GM23248 (cell line): ENCODE measurements around the gene CTAG1B. TPM values are rescaled to one million over a fixed set of nuclear protein-coding genes. Genes with fewer than 3 reads are reported as not detected.
"Not testable (repeated sequence)": the region's sequence is repeated elsewhere in the genome, so short reads cannot be mapped to it uniquely, and the experiment has no call there.

Source experiments
- DNase-seq: peaks from one replicate; pipeline ENCODE4 v3.0.0-alpha.2; 2015
- H2AFZ ChIP-seq: fragments of 200-600 bp; sonication (generic); 2 replicates; pipeline ENCODE4 v1.6.1; 2016; ENCODE audit warnings: antibody characterized with exemption
- H3F3A ChIP-seq: fragments of 200-600 bp; sonication (generic); 2 replicates; pipeline ENCODE4 v1.6.1; 2016; ENCODE audit warnings: mild to moderate bottlenecking, antibody characterized with exemption, mixed run types; ENCODE audit not compliant: insufficient read depth
- H3K27ac ChIP-seq: fragments of 200-600 bp; sonication (generic); 2 replicates; pipeline ENCODE4 v1.5.1; 2016; ENCODE audit warnings: mild to moderate bottlenecking
- H3K27me3 ChIP-seq: fragments of 200-600 bp; sonication (generic); replicated peaks from 2 replicates; pipeline ENCODE4 v1.6.1; 2016; ENCODE audit warnings: mild to moderate bottlenecking; ENCODE audit not compliant: insufficient read depth
- H3K36me3 ChIP-seq: fragments of 200-600 bp; sonication (generic); 2 replicates; pipeline ENCODE4 v1.6.1; 2016; ENCODE audit warnings: low read depth, mild to moderate bottlenecking
- H3K4me1 ChIP-seq: fragments of 200-600 bp; sonication (generic); 2 replicates; pipeline ENCODE4 v1.6.1; 2016; ENCODE audit warnings: mild to moderate bottlenecking; ENCODE audit not compliant: insufficient read depth
- H3K4me2 ChIP-seq: fragments of 200-600 bp; sonication (generic); one replicate; pipeline ENCODE4 v1.6.1; 2016; ENCODE audit warnings: mild to moderate bottlenecking; ENCODE audit not compliant: unreplicated experiment
- H3K4me3 ChIP-seq: fragments of 200-600 bp; sonication (generic); 2 replicates; pipeline ENCODE4 v1.5.1; 2016; ENCODE audit warnings: mild to moderate bottlenecking
- H3K79me2 ChIP-seq: fragments of 200-600 bp; sonication (generic); 2 replicates; pipeline ENCODE4 v1.6.1; 2016; ENCODE audit warnings: mild to moderate bottlenecking; ENCODE audit not compliant: insufficient read depth
- H3K9ac ChIP-seq: fragments of 200-600 bp; sonication (generic); 2 replicates; pipeline ENCODE4 v1.6.1; 2016; ENCODE audit warnings: mild to moderate bottlenecking
- H3K9me2 ChIP-seq: fragments of 200-600 bp; sonication (generic); 2 replicates; pipeline ENCODE4 v1.6.1; 2016; ENCODE audit warnings: mixed run types, mild to moderate bottlenecking, moderate library complexity; ENCODE audit not compliant: insufficient read depth
- H3K9me3 ChIP-seq: fragments of 200-600 bp; sonication (generic); one replicate; pipeline ENCODE4 v1.6.1; 2017; ENCODE audit warnings: low read depth
- H4K20me1 ChIP-seq: fragments of 200-600 bp; sonication (generic); 2 replicates; pipeline ENCODE4 v1.6.0; 2016; ENCODE audit not compliant: insufficient read depth
- WGBS, 2 experiments: methylation state at CpG; one replicate each; pipeline ENCODE4 v1.1.6; 2015 to 2017; ENCODE audit warnings: low lambda C conversion rate in 2 of 2, low coverage in 1 of 2; ENCODE audit errors: missing lambda C conversion rate in 2 of 2; 5-methylcytosine and 5-hydroxymethylcytosine counted together
- in situ Hi-C: fragments of 300-500 bp; cut with MboI; formaldehyde crosslinking; loops from 2 replicates; pipeline ENCODE4 v1.15.0; 2020
- polyA plus RNA-seq: library from polyadenylated mRNA; unstranded; fragments of >200 nt; fragmentation: Nextera tagmentation; extraction: Ambion mirVana; gene quantifications from 2 replicates; pipeline ENCODE4 v1.2.1, GENCODE V29; 2016
- small RNA-seq: library from RNA; depleted of rRNA; stranded (forward); fragments of <200 nt; gene quantifications from one replicate; pipeline ENCODE3, GENCODE V24; 2014; ENCODE audit warnings: low read depth, low replicate concordance
- total RNA-seq: library from RNA; depleted of rRNA; stranded (reverse); fragments of >200 nt; shearing (Covaris generic); gene quantifications from 2 replicates; pipeline ENCODE4 v1.2.3, GENCODE V29; 2014; rRNA removed

Gene CTAG1B
- total and polyA plus RNA-seq, 2 experiments from 2014 or later, result not detected

DNA sequence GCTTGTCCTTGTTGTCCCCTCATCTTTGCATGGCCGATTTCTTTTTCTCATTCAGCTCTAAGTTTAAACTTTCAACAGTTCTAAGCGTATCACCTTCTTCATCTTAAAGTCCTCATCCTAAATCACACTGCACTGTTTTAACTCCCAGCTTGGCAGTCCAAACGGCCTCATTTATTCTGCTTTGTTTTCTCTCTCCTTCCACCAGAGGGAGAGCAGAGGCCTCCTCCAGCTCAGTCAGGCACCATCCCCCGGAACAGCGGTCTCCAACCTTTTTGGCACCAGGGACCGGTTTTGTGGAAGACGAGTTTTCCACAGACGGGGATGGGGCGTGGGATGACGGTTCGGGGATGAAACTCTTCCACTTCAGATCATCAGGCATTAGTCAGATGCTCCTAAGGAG, 48.7 kb downstream of the CTAG1B start:
- no CpG with 5 or more reads among the region's 11 CpGs for WGBS, 2 experiments
- in situ Hi-C loops, H2AFZ ChIP-seq, H3F3A ChIP-seq, H3K27ac ChIP-seq, H4K20me1 ChIP-seq, H3K9me3 ChIP-seq, DNase-seq, H3K27me3 ChIP-seq, H3K9me2 ChIP-seq, H3K4me3 ChIP-seq, H3K36me3 ChIP-seq, H3K79me2 ChIP-seq, H3K9ac ChIP-seq, H3K4me1 ChIP-seq, H3K4me2 ChIP-seq: not testable (repeated sequence)

Small RNA genes within 50 kb of the gene (small RNA-seq; reads per million reads assigned to genes)
- gene AC244090.1 (not detected), gene AC244107.2 (not detected)

Other genes with a start within 250 kb of the CTAG1B start
- gene FLNA, start 244.6 kb downstream of the CTAG1B start, total RNA-seq, result 2,857 and 2,903 TPM in 2 replicates
- 1,377 and 1,379 TPM in 2 replicates for gene FLNA, start 244.6 kb downstream of the CTAG1B start, polyA plus RNA-seq
- 39.7 TPM in 2 replicates for gene EMD, start 240.0 kb downstream of the CTAG1B start, total RNA-seq
- gene EMD, start 240.0 kb downstream of the CTAG1B start, polyA plus RNA-seq, result 86.6 and 96.0 TPM in 2 replicates
- gene RPL10, start 220.9 kb downstream of the CTAG1B start, total RNA-seq, result 3,014 and 6,561 TPM in 2 replicates
- gene RPL10, start 220.9 kb downstream of the CTAG1B start, polyA plus RNA-seq, result 1,381 and 1,435 TPM in 2 replicates
- 60.7 TPM in 2 replicates for gene DNASE1L1, start 210.0 kb downstream of the CTAG1B start, total RNA-seq
- gene DNASE1L1, start 210.0 kb downstream of the CTAG1B start, polyA plus RNA-seq, result 16.6 and 17.0 TPM in 2 replicates
- 17.6 and 38.8 TPM in 2 replicates for gene TAFAZZIN, start 207.7 kb downstream of the CTAG1B start, total RNA-seq
- gene TAFAZZIN, start 207.7 kb downstream of the CTAG1B start, polyA plus RNA-seq, result 18.2 and 20.5 TPM in 2 replicates
- gene ATP6AP1, start 190.6 kb downstream of the CTAG1B start, total RNA-seq, result 73.2 and 87.8 TPM in 2 replicates
- gene ATP6AP1, start 190.6 kb downstream of the CTAG1B start, polyA plus RNA-seq, result 156 and 158 TPM in 2 replicates
- gene GDI1, start 182.1 kb downstream of the CTAG1B start, total RNA-seq, result 196 and 228 TPM in 2 replicates
- gene GDI1, start 182.1 kb downstream of the CTAG1B start, polyA plus RNA-seq, result 82.2 and 87.1 TPM in 2 replicates
- 52.5 and 54.7 TPM in 2 replicates for gene FAM50A, start 175.1 kb downstream of the CTAG1B start, total RNA-seq
- gene FAM50A, start 175.1 kb downstream of the CTAG1B start, polyA plus RNA-seq, result 122 and 125 TPM in 2 replicates
- 25.9 and 30.7 TPM in 2 replicates for gene PLXNA3, start 161.0 kb downstream of the CTAG1B start, total RNA-seq
- gene PLXNA3, start 161.0 kb downstream of the CTAG1B start, polyA plus RNA-seq, result 26.7 and 35.1 TPM in 2 replicates
- 42.9 and 44.0 TPM in 2 replicates for gene LAGE3, start 140.0 kb downstream of the CTAG1B start, total RNA-seq
- 49.2 and 49.7 TPM in 2 replicates for gene LAGE3, start 140.0 kb downstream of the CTAG1B start, polyA plus RNA-seq
- 36.8 and 53.0 TPM in 2 replicates for gene UBL4A, start 132.7 kb downstream of the CTAG1B start, total RNA-seq
- gene UBL4A, start 132.7 kb downstream of the CTAG1B start, polyA plus RNA-seq, result 42.4 and 45.2 TPM in 2 replicates
- gene SLC10A3, start 128.7 kb downstream of the CTAG1B start, total RNA-seq, result 48.3 and 61.0 TPM in 2 replicates
- gene SLC10A3, start 128.7 kb downstream of the CTAG1B start, polyA plus RNA-seq, result 49.4 and 50.8 TPM in 2 replicates
- gene FAM3A, start 103.0 kb downstream of the CTAG1B start, total RNA-seq, result 27.8 and 43.6 TPM in 2 replicates
- 35.2 and 35.7 TPM in 2 replicates for gene FAM3A, start 103.0 kb downstream of the CTAG1B start, polyA plus RNA-seq
- 55.0 and 66.0 TPM in 2 replicates for gene G6PD, start 72.4 kb downstream of the CTAG1B start, total RNA-seq
- 42.5 and 44.3 TPM in 2 replicates for gene G6PD, start 72.4 kb downstream of the CTAG1B start, polyA plus RNA-seq
- gene IKBKG, start 71.7 kb downstream of the CTAG1B start, total RNA-seq, result 18.0 and 25.9 TPM in 2 replicates
- 26.2 and 29.5 TPM in 2 replicates for gene IKBKG, start 71.7 kb downstream of the CTAG1B start, polyA plus RNA-seq
- not detected in 2 replicates for gene CTAG1A, start 34.1 kb downstream of the CTAG1B start, total RNA-seq
- not detected in 2 replicates for gene CTAG1A, start 34.1 kb downstream of the CTAG1B start, polyA plus RNA-seq
- not detected in 2 replicates for gene CTAG2, start 34.3 kb upstream of the CTAG1B start, total RNA-seq
- gene CTAG2, start 34.3 kb upstream of the CTAG1B start, polyA plus RNA-seq, result not detected in 2 replicates
- 0.25 and 0.76 TPM in 2 replicates for gene GAB3, start 131.8 kb upstream of the CTAG1B start, total RNA-seq
- 0.89 and 1.0 TPM in 2 replicates for gene GAB3, start 131.8 kb upstream of the CTAG1B start, polyA plus RNA-seq
- 30.0 and 40.1 TPM in 2 replicates for gene DKC1, start 143.6 kb upstream of the CTAG1B start, total RNA-seq
- gene DKC1, start 143.6 kb upstream of the CTAG1B start, polyA plus RNA-seq, result 41.3 and 42.9 TPM in 2 replicates
- 16.7 and 22.7 TPM in 2 replicates for gene MPP1, start 186.2 kb upstream of the CTAG1B start, total RNA-seq
- gene MPP1, start 186.2 kb upstream of the CTAG1B start, polyA plus RNA-seq, result 16.6 and 17.4 TPM in 2 replicates
- gene SMIM9, start 215.4 kb upstream of the CTAG1B start, total RNA-seq, result not detected in 2 replicates
- gene SMIM9, start 215.4 kb upstream of the CTAG1B start, polyA plus RNA-seq, result not detected in 2 replicates